ENCODE results near the gene SFTPB.

SFTPB gene

DNA sequence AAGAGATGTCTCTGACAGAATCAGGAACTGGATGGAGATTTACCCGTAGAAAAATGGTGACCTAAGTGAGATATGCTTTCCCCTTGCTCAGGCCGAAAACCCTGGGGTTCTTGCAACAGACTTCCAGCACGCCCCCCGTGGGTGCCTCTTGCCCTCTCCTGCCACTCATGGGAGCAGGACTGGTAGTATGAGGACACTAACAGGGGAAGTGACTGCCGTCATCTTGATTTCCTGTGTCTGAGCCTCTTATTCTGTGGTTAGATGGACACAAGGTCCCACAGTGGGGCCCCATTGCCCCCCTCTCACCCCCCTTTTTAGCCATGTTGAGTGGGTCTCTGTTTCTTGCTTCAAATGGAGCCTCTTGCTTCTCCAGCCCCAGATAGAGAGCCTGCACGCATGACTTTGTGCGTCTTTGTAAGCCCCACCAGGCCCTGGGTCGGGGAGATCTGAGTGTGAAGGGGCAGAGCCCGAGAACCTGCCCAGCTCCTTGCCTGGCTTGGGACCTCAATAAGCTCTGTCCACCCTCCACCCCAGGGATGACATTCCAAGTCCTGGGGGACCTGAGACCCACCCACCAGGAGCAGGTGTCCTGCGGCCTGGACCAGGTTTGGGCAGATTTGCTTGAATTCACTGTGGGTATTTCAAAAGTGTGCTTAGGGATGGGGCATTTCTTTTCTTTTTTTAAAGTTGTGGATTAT lies 38.7 kb upstream of the SFTPB start:
- TF ChIP-seq CTCF (IDR thresholded peaks at IDR 0.05; ENCODE audit: borderline replicate concordance, insufficient read depth, low read depth, low read length), result no peak
- no peak overlapping the region for H3K4me3 ChIP-seq (ENCODE audit: low read depth, low read length)

DNA sequence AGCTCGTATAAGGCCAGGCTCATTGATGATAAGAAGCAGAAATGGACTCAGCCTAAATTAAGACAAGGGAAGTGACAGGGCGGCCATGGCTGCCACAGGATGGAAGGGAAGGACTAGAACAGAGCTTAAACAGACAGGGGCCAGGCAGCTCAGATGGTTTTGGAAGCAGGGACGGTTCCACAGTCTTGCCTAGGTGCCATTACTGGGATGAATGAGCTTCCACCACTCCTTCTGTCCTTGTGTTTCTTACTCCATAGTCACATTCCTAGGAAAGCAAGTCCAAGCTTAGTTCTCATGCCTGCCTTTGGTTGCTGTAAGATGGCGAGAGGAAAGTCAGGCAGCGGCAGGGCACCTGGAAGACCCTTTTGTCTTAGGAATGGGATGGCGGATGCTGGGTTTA lies 38.1 kb upstream of the SFTPB start:
- no peak for TF ChIP-seq CTCF (IDR thresholded peaks at IDR 0.05; ENCODE audit: borderline replicate concordance, insufficient read depth, low read depth, low read length)
- no peak overlapping the region for H3K4me3 ChIP-seq (ENCODE audit: low read depth, low read length)

GRCh38 chr2:85705680-85706039 lies 37.7 kb upstream of the SFTPB start:
- TF ChIP-seq CTCF (IDR thresholded peaks at IDR 0.05; ENCODE audit: borderline replicate concordance, insufficient read depth, low read depth, low read length), result no peak
- H3K4me3 ChIP-seq (ENCODE audit: low read depth, low read length), result no peak overlapping the region

GRCh38 chr2:85704800-85705679 lies 37.0 kb upstream of the SFTPB start:
- no peak overlapping the region for H3K4me3 ChIP-seq (ENCODE audit: low read depth, low read length)
- no peak for TF ChIP-seq CTCF (IDR thresholded peaks at IDR 0.05; ENCODE audit: borderline replicate concordance, insufficient read depth, low read depth, low read length)

GRCh38 chr2:85704038-85704437 lies 36.0 kb upstream of the SFTPB start:
- no peak overlapping the region for H3K4me3 ChIP-seq (ENCODE audit: low read depth, low read length)
- no peak for TF ChIP-seq CTCF (IDR thresholded peaks at IDR 0.05; ENCODE audit: borderline replicate concordance, insufficient read depth, low read depth, low read length)

- no peak overlapping the region for H3K4me3 ChIP-seq (ENCODE audit: low read depth, low read length)
- TF ChIP-seq CTCF (IDR thresholded peaks at IDR 0.05; ENCODE audit: borderline replicate concordance, insufficient read depth, low read depth, low read length), result no peak
Measured at GRCh38 chr2:85703329-85703728, 35.3 kb upstream of the SFTPB start.

DNA sequence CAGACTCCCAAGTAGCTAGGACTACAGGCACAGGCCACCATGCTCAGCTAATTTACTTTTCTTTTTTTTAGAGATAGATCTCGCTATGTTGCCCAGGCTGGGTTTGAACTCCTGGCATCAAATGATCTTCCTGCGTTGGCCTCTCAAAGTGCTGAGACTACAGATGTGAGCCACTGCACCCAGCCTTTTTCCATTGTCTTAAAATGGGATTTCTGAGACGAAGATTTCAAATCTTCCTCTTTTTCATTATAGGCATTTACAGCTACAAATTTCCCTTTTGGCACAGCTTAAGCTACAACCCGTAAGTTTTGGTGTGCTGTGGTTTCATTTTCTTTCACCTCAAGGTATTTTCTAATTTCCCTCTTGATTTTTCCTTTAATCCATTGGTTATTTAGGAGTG lies 34.8 kb upstream of the SFTPB start:
- no peak for TF ChIP-seq CTCF (IDR thresholded peaks at IDR 0.05; ENCODE audit: borderline replicate concordance, insufficient read depth, low read depth, low read length)
- H3K4me3 ChIP-seq (ENCODE audit: low read depth, low read length), result no peak overlapping the region

All from GM12875 (cell line).